GM19452 (cell line): ENCODE results near the gene SPDYE5.

Experiments
- ATAC-seq: cut with Tn5 transposase; IDR thresholded peaks from one replicate; pipeline ENCODE4 v1.9.1; 2021; ENCODE audit not compliant: unreplicated experiment

The SPDYE5 gene

DNA sequence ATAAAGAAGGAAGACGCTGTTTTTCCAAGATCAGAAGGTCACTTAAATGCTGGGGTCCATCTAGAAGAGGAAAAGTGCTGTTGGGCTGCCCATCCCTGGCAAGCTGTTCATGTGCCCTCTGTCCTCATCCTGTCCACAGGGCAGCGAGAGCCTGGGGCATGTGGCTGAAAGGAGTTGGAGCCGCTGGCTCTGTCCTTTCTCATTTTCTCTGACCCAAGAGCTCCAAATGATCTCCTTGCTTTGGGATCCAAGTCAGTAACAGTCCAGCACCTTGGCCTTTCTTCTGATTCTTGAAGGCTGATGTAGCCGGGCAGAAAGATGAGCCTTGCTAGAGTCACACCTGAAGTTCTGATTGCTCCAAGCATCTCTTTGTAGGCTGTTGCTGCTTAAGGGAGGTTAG is 44.4 kb downstream of the SPDYE5 start:
- ATAC-seq = no peak

DNA sequence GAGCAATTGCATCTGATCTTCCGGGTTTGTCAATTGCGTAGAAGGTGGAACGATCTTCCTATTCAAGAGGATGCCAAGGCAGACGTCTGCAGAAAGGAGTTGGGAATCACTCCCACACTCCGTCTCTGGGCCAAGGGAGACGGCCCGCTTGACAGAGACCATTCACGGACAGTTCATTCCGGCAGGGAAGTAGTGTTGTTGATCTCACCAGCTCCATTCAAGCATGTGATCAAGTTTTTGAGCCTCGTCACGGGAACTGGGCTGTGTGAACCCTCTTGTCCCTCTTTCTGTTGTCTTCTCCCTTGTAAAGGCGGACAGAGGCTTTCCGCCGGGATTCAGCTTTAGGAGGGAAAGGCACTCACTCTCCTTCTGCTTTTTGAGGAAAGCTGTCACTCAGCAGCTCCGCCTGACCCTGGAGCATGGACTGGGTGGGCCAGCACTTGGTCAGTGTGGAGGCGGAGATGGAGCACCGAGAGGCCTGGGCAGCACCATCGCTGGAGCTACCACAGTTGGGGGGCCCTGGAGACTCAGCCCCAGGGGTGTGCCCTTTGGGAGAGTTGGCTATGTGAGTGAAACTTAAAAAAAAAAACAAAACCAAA is 44.9 kb downstream of the SPDYE5 start:
- ATAC-seq = no peak

DNA sequence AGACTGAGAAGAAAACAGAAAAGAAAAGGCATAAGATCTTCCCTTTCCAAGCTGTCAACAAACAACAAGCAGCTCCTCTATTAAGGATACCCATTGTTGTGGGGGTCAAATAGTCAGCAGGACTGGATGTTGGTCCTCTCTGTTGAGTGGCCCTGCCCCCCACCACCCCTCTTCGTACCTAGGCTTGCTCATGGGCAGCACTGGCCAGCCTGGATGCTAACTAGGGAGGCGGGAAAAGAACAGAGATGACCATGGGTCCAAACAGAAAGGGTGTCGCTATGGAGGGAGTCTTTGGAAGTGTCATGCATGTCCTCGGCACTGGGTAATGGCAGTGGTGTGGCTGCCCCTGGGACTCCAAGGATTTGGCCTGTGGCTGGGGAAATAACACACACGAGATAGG is 45.6 kb downstream of the SPDYE5 start:
- no peak for ATAC-seq

DNA sequence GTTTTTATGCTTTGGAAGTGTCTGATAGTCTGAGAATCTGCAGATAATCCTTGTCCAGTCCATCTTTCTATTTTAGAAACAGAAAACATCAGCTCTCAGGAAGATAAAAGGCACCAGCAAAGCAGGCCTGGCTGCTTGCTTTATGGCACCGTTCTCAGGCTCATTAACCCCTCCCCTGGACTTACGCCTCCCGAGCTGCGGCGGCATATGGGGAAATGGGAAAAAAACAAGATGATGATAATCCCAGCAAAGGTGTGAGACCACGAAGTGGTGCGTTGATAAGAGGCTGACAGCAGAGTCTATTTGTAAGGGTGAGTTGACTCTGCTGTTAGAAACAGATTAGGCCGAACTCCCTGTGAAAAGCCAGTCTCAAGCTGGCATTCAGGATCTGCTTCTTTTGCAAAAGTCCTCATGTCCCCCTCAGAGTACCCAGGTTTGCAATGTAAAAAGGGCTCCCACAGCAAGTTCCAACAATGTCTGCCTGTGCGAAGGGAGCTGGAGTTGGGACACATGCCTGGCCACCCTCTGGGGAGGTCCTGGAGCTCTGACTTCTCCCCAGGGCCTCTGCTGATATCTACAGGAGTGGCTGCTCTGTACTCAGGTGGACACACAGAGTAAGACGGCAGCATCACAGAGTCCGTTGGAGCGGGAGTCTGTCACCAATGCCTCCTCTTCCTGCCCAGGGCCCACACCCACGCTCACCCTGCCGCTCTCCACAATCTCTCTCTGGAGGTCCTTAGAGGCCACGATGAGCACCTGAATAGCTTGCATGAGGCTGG is 54.3 kb downstream of the SPDYE5 start:
- no peak for ATAC-seq
